Upper lobe of right lung (tissue), 1 donor: ENCODE results near the gene CFAP43. TPM values are rescaled to one million over a fixed set of nuclear protein-coding genes. Genes with fewer than 3 reads are reported as not detected.
A peak's percentile ranks its signal among the peaks of the same experiment; 100 is the strongest.

Experiments used
- ATAC-seq: fragments of 200-7000 bp; cut with Tn5 transposase; one replicate; pipeline ENCODE4 v1.9.1; 2020; ENCODE audit warnings: mild to moderate bottlenecking, moderate library complexity
- DNase-seq: peaks from one replicate; pipeline ENCODE4 v3.0.0-alpha.2; 2020
- H3K27ac ChIP-seq: fragments of 200-600 bp; one replicate; pipeline ENCODE4 v1.8.0; 2022
- H3K27me3 ChIP-seq: fragments of 200-600 bp; one replicate; pipeline ENCODE4 v1.8.0; 2022; ENCODE audit warnings: mild to moderate bottlenecking
- H3K36me3 ChIP-seq: fragments of 200-600 bp; one replicate; pipeline ENCODE4 v1.8.0; 2022
- H3K4me1 ChIP-seq: fragments of 200-600 bp; one replicate; pipeline ENCODE4 v1.8.0; 2022
- H3K4me3 ChIP-seq: fragments of 200-600 bp; one replicate; pipeline ENCODE4 v1.8.0; 2022; ENCODE audit warnings: mild to moderate bottlenecking
- H3K9me3 ChIP-seq: fragments of 200-600 bp; one replicate; pipeline ENCODE4 v1.8.0; 2022
- intact Hi-C: fragments of 100-400 bp; cut with DNase I; formaldehyde crosslinking; loops from one replicate; pipeline ENCODE4 v1.11.0; 2022
- total RNA-seq: library from RNA; stranded (reverse); fragmentation: NEBNext Ultra II Directional; extraction: Animal tissue kit (Norgen Biotek cat#: 25700); gene quantifications from one replicate; pipeline ENCODE4 v1.2.1, GENCODE V29; 2021
- TF ChIP-seq, protein P1 (sequence below): fragments of 200-600 bp; IDR thresholded peaks from one replicate; pipeline ENCODE4 v1.8.0; 2022; ENCODE audit warnings: antibody characterized with exemption
- donor health status: DM: no; HTN: yes; CAD: no; lungs with severe emphysema.

Gene CFAP43
- total RNA-seq, 1 donor from 2014 or later: 0.75 TPM

DNA sequence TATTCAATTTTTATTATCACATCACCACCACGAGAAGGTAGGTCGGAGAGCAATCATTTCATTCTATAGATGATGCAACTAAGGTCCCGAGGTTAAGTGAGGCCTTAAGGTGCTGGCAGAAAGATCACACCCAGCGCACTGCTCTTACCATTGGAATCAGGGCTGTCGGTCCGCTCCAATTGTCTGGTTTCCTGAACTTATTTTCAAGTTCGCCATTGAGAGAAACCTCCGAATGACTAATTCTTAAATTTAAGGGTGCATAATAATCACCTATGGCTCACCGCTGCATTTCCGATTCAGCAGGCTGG, 36.2 kb upstream of the CFAP43 start:
- Histone ChIP-seq H3K27me3 (no peaks in the 10 kb centered on the region), H3K36me3 (peaks cover 50% of the 10 kb centered on the region), H3K4me3 (peak overlapping the region; percentile 89), H3K4me1 (peaks cover 8% of the 10 kb centered on the region), H3K27ac (peak overlapping the region; percentile 89), H3K9me3 (no peaks in the 10 kb centered on the region)
- intact Hi-C loops: no loop called here
- no peak for DNase-seq
- no peak for ATAC-seq
- TF ChIP-seq, protein P1, sequence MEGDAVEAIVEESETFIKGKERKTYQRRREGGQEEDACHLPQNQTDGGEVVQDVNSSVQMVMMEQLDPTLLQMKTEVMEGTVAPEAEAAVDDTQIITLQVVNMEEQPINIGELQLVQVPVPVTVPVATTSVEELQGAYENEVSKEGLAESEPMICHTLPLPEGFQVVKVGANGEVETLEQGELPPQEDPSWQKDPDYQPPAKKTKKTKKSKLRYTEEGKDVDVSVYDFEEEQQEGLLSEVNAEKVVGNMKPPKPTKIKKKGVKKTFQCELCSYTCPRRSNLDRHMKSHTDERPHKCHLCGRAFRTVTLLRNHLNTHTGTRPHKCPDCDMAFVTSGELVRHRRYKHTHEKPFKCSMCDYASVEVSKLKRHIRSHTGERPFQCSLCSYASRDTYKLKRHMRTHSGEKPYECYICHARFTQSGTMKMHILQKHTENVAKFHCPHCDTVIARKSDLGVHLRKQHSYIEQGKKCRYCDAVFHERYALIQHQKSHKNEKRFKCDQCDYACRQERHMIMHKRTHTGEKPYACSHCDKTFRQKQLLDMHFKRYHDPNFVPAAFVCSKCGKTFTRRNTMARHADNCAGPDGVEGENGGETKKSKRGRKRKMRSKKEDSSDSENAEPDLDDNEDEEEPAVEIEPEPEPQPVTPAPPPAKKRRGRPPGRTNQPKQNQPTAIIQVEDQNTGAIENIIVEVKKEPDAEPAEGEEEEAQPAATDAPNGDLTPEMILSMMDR: no peak

DNA sequence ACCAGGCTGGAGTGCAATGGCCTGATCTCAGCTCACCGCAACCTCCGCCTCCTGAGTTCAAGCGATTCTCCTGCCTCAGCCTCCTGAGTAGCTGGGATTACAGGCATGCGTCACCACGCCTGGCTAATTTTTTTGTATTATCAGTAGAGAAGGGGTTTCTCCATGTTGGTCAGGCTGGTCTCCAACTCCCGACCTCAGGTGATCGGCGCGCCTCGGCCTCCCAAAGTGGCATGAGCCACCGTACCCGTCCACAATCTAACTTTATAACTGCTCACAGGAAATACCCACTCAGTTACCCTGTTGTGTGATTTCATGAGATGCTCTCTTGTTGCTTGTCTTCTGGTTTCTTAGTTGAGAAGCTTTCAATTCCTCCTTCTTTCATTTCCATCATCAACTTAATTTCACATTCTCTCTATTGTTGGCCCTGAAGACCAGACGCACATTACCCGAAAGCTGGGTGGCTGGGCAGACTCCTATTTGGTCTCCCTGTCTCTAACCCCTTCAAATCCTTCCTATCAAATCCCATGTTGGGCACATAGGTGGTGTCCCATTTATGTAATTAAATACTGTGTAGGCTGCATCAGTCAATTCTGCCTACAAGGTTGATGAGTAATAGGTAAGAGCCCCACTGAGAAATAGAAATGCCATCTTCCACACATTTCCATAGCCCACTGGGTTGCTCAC, 35.7 kb upstream of the CFAP43 start:
- intact Hi-C loops: no loop called here
- Histone ChIP-seq H3K4me3 (peak overlapping the region; percentile 89), H3K27ac (peak overlapping the region; percentile 89), H3K9me3 (no peaks in the 10 kb centered on the region), H3K27me3 (no peaks in the 10 kb centered on the region), H3K4me1 (peaks cover 8% of the 10 kb centered on the region), H3K36me3 (peaks cover 55% of the 10 kb centered on the region)
- DNase-seq (no peak), ATAC-seq (no peak)
- TF ChIP-seq, protein P1: no peak

DNA sequence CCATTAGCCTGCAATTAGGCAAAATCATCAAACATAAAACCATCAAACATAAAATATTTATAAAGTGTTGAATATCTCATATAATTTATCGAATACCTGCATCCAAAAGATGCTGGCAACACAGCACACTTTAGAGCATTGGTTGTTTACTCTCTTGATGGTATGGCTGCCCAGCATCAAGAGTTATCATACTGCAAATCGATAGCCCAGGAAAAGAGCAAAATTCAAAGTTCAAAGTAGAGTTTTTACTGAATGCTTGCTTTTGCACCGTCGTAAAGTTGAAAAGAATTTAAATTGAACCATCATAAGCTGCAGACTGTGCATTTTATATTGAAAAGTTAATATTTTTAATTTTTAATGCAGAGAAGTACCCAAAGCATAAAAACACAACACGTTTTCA, 32.6 kb upstream of the CFAP43 start:
- TF ChIP-seq, protein P1: no peak
- DNase-seq: no peak
- Histone ChIP-seq H3K4me1 (peaks cover 23% of the 10 kb centered on the region), H3K27me3 (no peaks in the 10 kb centered on the region), H3K4me3 (no peak overlapping the region), H3K27ac (no peak overlapping the region), H3K36me3 (peaks cover 85% of the 10 kb centered on the region), H3K9me3 (no peaks in the 10 kb centered on the region)
- intact Hi-C loops: no loop called here
- no peak for ATAC-seq

GRCh38 chr10:104262055-104262454, 29.9 kb upstream of the CFAP43 start:
- Histone ChIP-seq H3K9me3 (no peaks in the 10 kb centered on the region), H3K27ac (no peak overlapping the region), H3K36me3 (peaks cover 98% of the 10 kb centered on the region), H3K27me3 (no peaks in the 10 kb centered on the region), H3K4me1 (peaks cover 37% of the 10 kb centered on the region), H3K4me3 (no peak overlapping the region)
- ATAC-seq (no peak), DNase-seq (no peak)
- TF ChIP-seq, protein P1: no peak
- intact Hi-C loops: no loop called here

- TF ChIP-seq, protein P1: no peak
- Histone ChIP-seq H3K4me1 (peaks cover 48% of the 10 kb centered on the region), H3K9me3 (no peaks in the 10 kb centered on the region), H3K36me3 (peaks cover 85% of the 10 kb centered on the region), H3K27me3 (no peaks in the 10 kb centered on the region), H3K27ac (peak overlapping the region; percentile 48), H3K4me3 (no peak overlapping the region)
- intact Hi-C loops: no loop called here
- no peak for DNase-seq
- peak; percentile 55 for ATAC-seq
Observed at GRCh38 chr10:104260775-104261115, 28.6 kb upstream of the CFAP43 start.
